A673 (cell line): Measurements from ENCODE around the gene DHCR24. TPM values are rescaled to one million over a fixed set of nuclear protein-coding genes. Genes with fewer than 3 reads are reported as not detected.

Experiments used
- BruUV-seq: library from RNA; stranded (reverse); fragments of 400-500 nt; replicated peaks from 2 replicates; lab custom pipeline; 2021; lab: Mats Ljungman, UMichigan
- CTCF ChIA-PET: fragments of 300-600 bp; sonication (Branson Sonifier 250); formaldehyde crosslinking; loops from one replicate; lab custom pipeline; 2022; ENCODE audit warnings: antibody characterized with exemption; lab: Charles Lee
- POLR2A ChIA-PET: fragments of 300-600 bp; sonication (Branson Sonifier 250); formaldehyde crosslinking; loops from one replicate; lab custom pipeline; 2022; ENCODE audit warnings: antibody characterized with exemption; ENCODE audit not compliant: low non-redundant PET; lab: Charles Lee
- DNase-seq: peaks from one replicate; pipeline ENCODE4 v3.0.0-alpha.2; 2015; ENCODE audit warnings: low spot score
- H3K27ac ChIP-seq: fragments of 200-600 bp; sonication (generic); 2 replicates; pipeline ENCODE4 v1.5.1; 2016; ENCODE audit warnings: mixed run types, low read depth, mild to moderate bottlenecking, mixed read lengths, antibody characterized with exemption, low read length; ENCODE audit not compliant: poor library complexity, severe bottlenecking
- H3K27me3 ChIP-seq: fragments of 200-600 bp; sonication (generic); replicated peaks from 2 replicates; pipeline ENCODE4 v1.6.1; 2017; ENCODE audit warnings: mixed run types, low read depth, mild to moderate bottlenecking, mixed read lengths, antibody characterized with exemption, low read length; ENCODE audit not compliant: insufficient read depth, poor library complexity
- H3K36me3 ChIP-seq: fragments of 200-600 bp; sonication (generic); 2 replicates; pipeline ENCODE4 v1.6.1; 2016; ENCODE audit warnings: mixed run types, mild to moderate bottlenecking, mixed read lengths, antibody characterized with exemption, low read length; ENCODE audit not compliant: insufficient read depth, poor library complexity, severe bottlenecking
- H3K4me1 ChIP-seq: fragments of 200-600 bp; sonication (generic); 2 replicates; pipeline ENCODE4 v1.6.1; 2017; ENCODE audit warnings: mixed run types, mild to moderate bottlenecking, mixed read lengths, antibody characterized with exemption, low read length; ENCODE audit not compliant: insufficient read depth, poor library complexity, severe bottlenecking
- H3K4me3 ChIP-seq: fragments of 200-600 bp; sonication (generic); 2 replicates; pipeline ENCODE4 v1.5.1; 2016; ENCODE audit warnings: low read depth, mixed run types, mild to moderate bottlenecking, mixed read lengths, low read length; ENCODE audit not compliant: poor library complexity, severe bottlenecking
- H3K9me3 ChIP-seq: fragments of 200-600 bp; sonication (generic); 2 replicates; pipeline ENCODE4 v1.6.1; 2016; ENCODE audit warnings: mixed run types, low read depth, mild to moderate bottlenecking, mixed read lengths, antibody characterized with exemption, low read length; ENCODE audit not compliant: poor library complexity, severe bottlenecking
- CTCF ChIP-seq: fragments of 300-800, 200-600 bp; sonication (generic); conservative IDR thresholded peaks from 2 replicates; pipeline ENCODE4 v1.5.1; 2017; ENCODE audit warnings: low read depth, mild to moderate bottlenecking, antibody characterized with exemption, low read length, moderate library complexity, mixed read lengths
- EZH2 ChIP-seq: fragments of 200-600 bp; sonication (generic); IDR thresholded peaks from 2 replicates; pipeline ENCODE4 v1.6.1; 2017; ENCODE audit warnings: borderline replicate concordance, low read depth, mild to moderate bottlenecking, mixed read lengths, antibody characterized with exemption, low read length; ENCODE audit not compliant: poor library complexity, severe bottlenecking
- intact Hi-C: fragments of 100-400 bp; cut with micrococcal nuclease; formaldehyde crosslinking; loops from one replicate; pipeline ENCODE4 v1.10.0; 2022; ENCODE audit not compliant: unreplicated experiment
- total RNA-seq: library from RNA; stranded (reverse); gene quantifications from 2 replicates; pipeline ENCODE4 v1.2.3, GENCODE V29; 2021

The DHCR24 gene
- total RNA-seq, 1 experiment from 2014 or later, result 273 TPM

GRCh38 chr1:54816951-54817350 is 70.0 kb downstream of the DHCR24 start:
- H3K9me3 ChIP-seq, result no peaks in the 10 kb centered on the region
- H3K27ac ChIP-seq, result no peak overlapping the region
- intact Hi-C loops, result no loop called here
- no peak for DNase-seq
- no peaks in the 10 kb centered on the region for H3K36me3 ChIP-seq
- BruUV-seq, result no TSS peak
- POLR2A ChIA-PET, result no interaction called here
- no peak overlapping the region for H3K4me3 ChIP-seq
- no peaks in the 10 kb centered on the region for H3K27me3 ChIP-seq
- H3K4me1 ChIP-seq, result peaks cover 9% of the 10 kb centered on the region
- TF ChIP-seq EZH2 (no peak), CTCF (no peak)
- CTCF ChIA-PET, result no interaction called here

DNA sequence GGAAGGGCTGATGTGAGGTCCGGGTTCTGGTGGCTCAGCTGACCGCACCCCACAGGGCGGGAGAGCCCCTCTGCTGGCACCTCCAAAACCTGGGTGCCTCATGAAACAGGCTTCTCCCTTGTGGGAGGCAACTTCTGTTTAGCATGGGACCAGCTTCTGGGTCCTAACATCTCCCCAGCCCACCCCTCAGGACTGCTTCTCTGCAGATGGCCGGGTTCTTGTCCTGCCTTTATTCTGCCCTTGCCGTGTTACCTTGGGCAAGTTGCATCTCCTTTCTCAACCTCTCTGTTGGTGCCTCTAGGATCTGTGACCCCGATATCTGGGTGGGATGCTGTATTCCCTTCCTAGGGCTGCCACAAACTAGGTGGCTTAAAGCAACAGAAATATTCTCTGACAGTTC is 70.9 kb downstream of the DHCR24 start:
- TF ChIP-seq CTCF (no peak), EZH2 (no peak)
- DNase-seq, result no peak
- Histone ChIP-seq H3K4me1 (peaks cover 9% of the 10 kb centered on the region), H3K27me3 (no peaks in the 10 kb centered on the region), H3K27ac (no peak overlapping the region), H3K9me3 (no peaks in the 10 kb centered on the region), H3K36me3 (no peaks in the 10 kb centered on the region), H3K4me3 (no peak overlapping the region)
- BruUV-seq, result no TSS peak
- intact Hi-C loops, result no loop called here
- ChIA-PET POLR2A (no interaction called here), CTCF (no interaction called here)

- no peaks in the 10 kb centered on the region for H3K27me3 ChIP-seq
- CTCF ChIA-PET, result no interaction called here
- POLR2A ChIA-PET, result no interaction called here
Measured at GRCh38 chr1:54815086-54815876, 71.7 kb downstream of the DHCR24 start.

More at GRCh38 chr1:54815086-54815876, 71.7 kb downstream of the DHCR24 start:
- H3K4me3 ChIP-seq, result no peak overlapping the region
- DNase-seq, result no peak
- H3K9me3 ChIP-seq, result no peaks in the 10 kb centered on the region
- intact Hi-C loops, result no loop called here
- no peak for TF ChIP-seq EZH2
- no peak for TF ChIP-seq CTCF
- no peak overlapping the region for H3K27ac ChIP-seq
- no peaks in the 10 kb centered on the region for H3K36me3 ChIP-seq
- peaks cover 9% of the 10 kb centered on the region for H3K4me1 ChIP-seq
- BruUV-seq, result no TSS peak
